GM13976 (cell line): ENCODE data around the gene TRIM45.

ENCODE experiments used
- DNase-seq: peaks from one replicate; pipeline ENCODE4 v3.0.0; 2012; ENCODE audit warnings: low spot score
- in situ Hi-C: fragments of 300-500 bp; cut with MboI; formaldehyde crosslinking; loops from one replicate; pipeline ENCODE4 v1.12.0; 2022; ENCODE audit warnings: low sequenced_read_pairs, mixed read lengths, inconsistent platforms; ENCODE audit not compliant: unreplicated experiment
- TF ChIP-seq, protein P1 (sequence below): IDR thresholded peaks from 2 replicates; pipeline ENCODE4 v1.5.1; 2012; ENCODE audit warnings: borderline replicate concordance, mild to moderate bottlenecking; ENCODE audit not compliant: insufficient read depth; ENCODE audit errors: extremely low read depth, missing control alignments, control extremely low read depth

Gene TRIM45

DNA sequence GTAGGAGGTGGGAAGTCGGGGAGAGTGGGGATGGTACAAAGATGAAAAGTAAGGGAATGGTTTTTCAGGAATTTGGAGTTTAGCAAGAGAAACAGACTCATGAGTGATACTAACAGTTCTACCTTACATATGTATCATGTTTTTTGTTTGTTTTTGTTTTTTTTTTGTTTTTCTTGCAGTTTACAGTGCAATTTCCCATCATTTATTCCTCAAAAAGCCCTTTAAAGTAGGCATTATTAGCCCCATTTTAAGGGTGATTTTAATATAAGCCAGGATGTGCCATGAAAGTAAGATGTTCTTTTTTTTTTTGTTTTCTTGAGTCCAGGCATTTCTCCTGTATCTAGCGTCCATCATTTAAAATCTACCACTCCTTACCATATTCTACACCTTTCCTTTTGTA, 13.8 kb upstream of the TRIM45 start:
- TF ChIP-seq, protein P1, sequence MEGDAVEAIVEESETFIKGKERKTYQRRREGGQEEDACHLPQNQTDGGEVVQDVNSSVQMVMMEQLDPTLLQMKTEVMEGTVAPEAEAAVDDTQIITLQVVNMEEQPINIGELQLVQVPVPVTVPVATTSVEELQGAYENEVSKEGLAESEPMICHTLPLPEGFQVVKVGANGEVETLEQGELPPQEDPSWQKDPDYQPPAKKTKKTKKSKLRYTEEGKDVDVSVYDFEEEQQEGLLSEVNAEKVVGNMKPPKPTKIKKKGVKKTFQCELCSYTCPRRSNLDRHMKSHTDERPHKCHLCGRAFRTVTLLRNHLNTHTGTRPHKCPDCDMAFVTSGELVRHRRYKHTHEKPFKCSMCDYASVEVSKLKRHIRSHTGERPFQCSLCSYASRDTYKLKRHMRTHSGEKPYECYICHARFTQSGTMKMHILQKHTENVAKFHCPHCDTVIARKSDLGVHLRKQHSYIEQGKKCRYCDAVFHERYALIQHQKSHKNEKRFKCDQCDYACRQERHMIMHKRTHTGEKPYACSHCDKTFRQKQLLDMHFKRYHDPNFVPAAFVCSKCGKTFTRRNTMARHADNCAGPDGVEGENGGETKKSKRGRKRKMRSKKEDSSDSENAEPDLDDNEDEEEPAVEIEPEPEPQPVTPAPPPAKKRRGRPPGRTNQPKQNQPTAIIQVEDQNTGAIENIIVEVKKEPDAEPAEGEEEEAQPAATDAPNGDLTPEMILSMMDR, result no peak
- in situ Hi-C loops, result no loop called here
- DNase-seq, result no peak

DNA sequence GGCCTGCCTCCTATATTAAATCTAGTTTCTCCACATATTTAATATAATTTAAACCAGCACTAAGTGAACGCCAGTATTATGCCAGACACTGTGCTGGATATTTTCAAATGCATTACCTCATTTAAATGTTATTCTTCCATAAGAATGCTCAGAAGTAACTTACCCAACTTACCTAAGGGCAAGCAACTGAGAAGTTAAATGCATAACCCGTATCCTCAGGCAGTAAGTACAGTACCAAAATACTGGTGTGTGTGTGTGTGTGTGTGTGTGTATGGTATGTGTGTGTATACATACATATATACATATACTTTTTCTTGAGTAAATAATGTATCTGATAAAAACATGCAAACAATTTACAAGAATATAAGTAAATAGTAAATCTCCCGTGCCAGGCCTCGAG, 9.0 kb upstream of the TRIM45 start:
- in situ Hi-C loops, result no loop called here
- TF ChIP-seq, protein P1, result no peak
- DNase-seq, result no peak

DNA sequence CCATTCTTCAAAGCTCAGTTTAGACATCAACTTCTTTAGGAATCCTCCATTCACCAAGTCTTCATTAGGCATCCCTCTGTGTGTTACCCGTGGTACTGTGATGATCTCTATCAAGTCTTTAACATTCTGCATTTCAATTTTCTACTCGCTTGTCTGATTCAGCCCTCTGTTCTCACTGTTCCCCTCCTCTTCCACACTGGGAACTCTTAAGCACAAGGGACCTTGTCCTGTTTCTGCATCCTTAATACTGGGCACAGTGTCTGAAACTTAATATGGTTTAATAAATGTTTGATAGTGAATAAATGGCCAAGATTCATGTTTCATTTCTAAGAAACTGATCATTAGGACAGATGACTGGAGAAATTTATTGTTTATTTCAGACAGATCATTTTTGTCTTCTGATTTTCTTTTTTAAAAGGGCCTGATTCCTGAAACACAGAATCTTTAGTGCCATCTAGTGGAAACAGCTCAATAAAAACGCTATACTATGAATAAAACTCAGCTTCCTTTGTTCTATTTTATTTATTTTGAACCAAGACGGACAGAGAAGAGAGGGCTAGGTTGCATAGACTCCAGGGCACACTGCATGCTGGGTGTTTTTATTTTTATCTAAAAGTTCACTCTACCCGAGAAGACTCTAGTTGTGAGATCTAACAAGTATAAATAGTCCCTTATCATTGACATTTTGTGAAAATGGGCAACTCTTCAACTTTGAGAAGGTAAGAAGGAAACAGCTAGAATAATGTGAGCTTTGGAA, 7.0 kb upstream of the TRIM45 start:
- in situ Hi-C loops, result no loop called here
- peak; percentile 39 for DNase-seq

DNA sequence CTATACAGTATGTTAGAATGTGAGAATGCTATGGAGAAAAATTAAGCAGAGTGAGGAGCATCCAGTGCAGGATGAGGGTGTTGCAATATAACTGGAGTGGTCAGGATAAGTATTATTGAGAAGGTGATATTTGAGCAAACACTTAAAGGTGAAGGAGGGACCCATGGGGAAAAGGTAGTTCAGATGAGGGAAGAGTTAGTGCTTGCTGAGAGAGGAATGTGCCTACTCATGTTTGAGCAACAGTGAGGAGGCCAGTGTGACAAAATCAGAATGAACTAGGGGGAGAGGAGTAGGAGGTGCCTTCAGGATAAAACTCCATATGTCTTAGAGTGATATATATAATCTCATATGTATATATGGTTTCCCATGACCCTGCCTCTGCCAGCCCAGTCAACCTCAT, 6.2 kb upstream of the TRIM45 start:
- in situ Hi-C loops, result no loop called here
- no peak for DNase-seq
- TF ChIP-seq, protein P1, result no peak

More for the DNA sequence above, 7.0 kb upstream of the TRIM45 start:
- TF ChIP-seq, protein P1, result peak; percentile 51

- in situ Hi-C loops, result no loop called here
- TF ChIP-seq, protein P1, result no peak
- no peak for DNase-seq
Measured at GRCh38 chr1:117124661-117125060, 3.1 kb upstream of the TRIM45 start.

DNA sequence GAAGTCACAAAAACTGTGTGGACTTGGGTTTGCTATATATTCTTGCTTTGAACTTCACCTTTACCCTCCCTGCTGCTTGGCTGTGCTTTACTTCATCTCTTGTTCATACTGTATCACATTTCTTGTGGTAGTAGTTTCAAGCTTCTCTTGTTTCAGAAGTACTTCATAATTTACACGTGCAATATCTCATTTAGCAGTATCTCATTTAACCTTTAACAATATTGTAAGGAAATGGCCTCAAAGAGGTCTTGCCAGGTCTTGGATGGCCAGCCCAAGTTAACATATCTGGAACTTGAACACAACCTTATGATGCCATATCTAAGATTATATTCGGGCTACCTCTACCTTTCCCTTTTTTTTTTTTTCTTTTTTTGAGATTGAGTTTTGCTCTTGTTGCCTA, 1.7 kb upstream of the TRIM45 start:
- no peak for DNase-seq
- TF ChIP-seq, protein P1, result no peak
- in situ Hi-C loops, result no loop called here

DNA sequence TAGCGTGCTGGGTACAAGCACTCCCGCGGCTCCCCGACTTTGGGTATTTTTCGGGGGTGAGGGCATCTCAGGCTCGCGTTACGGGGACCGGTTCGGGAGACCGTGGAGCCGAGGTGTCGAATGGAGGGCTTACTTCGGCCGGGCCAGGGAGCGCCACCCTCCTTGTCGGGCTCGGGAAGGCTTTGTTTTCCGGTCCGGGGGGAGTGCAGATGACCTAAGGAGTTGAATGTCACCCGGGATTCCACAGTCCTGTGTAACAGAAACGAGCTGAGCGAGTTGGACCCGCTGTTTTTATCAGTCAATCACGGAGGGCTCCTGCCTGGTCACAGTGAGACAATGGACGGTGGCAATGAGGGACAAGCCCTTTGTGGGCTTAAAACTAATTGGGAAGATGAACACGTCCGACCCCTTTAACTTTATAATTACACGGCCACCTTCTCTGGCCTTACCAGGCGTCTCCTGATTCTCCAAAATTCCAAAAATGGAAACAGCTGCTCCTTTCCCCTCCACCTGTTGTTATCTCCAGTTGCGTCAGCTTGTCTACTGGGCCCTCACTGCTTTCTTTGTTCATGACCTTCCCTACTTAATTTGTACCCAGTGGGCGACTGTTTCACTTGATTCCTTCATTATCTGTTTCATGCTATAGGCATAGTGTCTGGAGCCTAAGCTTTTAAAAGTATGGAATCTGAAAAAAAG, 929 bp upstream of the TRIM45 start:
- in situ Hi-C loops, result no loop called here
- no peak for DNase-seq
- TF ChIP-seq, protein P1, result no peak
